Measurements from ENCODE around the gene FANCD2.

DNA sequence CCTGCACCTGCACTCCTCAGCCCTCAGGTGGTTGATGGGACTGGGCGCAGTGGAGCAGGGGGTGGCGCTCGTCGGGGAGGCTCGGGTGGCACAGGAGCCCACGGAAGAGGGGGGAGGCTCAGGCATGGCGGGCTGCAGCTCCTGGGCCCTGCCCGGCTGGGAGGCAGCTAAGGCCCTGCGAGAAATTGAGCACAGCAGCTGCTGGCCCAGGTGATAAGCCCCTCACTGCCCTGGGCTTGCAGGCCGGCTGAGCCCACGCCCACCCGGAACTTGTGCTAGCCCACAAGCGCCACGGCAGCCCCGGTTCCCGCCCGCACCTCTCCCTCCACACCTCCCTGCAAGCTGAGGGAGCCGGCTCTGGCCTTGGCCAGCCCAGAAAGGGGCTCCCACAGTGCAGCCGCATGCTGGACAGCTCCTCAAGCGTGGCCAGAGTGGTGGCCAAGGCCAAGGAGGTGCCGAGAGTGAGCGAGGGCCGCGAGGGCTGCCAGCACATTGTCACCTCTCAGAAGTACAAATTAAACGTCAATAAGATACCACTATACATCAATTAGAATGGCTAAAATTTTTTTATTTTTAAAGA, 110.3 kb downstream of the FANCD2 start:
- TF ChIP-seq POLR2AphosphoS5 (IDR thresholded peaks at IDR 0.05; ENCODE audit: low read depth), result no peak
- TF ChIP-seq, protein P1, sequence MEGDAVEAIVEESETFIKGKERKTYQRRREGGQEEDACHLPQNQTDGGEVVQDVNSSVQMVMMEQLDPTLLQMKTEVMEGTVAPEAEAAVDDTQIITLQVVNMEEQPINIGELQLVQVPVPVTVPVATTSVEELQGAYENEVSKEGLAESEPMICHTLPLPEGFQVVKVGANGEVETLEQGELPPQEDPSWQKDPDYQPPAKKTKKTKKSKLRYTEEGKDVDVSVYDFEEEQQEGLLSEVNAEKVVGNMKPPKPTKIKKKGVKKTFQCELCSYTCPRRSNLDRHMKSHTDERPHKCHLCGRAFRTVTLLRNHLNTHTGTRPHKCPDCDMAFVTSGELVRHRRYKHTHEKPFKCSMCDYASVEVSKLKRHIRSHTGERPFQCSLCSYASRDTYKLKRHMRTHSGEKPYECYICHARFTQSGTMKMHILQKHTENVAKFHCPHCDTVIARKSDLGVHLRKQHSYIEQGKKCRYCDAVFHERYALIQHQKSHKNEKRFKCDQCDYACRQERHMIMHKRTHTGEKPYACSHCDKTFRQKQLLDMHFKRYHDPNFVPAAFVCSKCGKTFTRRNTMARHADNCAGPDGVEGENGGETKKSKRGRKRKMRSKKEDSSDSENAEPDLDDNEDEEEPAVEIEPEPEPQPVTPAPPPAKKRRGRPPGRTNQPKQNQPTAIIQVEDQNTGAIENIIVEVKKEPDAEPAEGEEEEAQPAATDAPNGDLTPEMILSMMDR (IDR thresholded peaks at IDR 0.05; ENCODE audit: insufficient read depth, low read length), result no peak
